Endodermal cell (in vitro differentiated cells): Measurements from ENCODE around the gene INO80C. TPM values are rescaled to one million over a fixed set of nuclear protein-coding genes. Genes with fewer than 3 reads are reported as not detected.

Experiments
- DNase-seq: peaks from one replicate; pipeline ENCODE4 v3.0.0-alpha.2; 2017
- H3K27ac ChIP-seq: 2 replicates; pipeline ENCODE4 v1.5.1; 2013; ENCODE audit warnings: mild to moderate bottlenecking, low read depth, low read length, moderate library complexity
- H3K27me3 ChIP-seq: 2 replicates; pipeline ENCODE4 v1.6.1; 2013; ENCODE audit warnings: mild to moderate bottlenecking, low read length, moderate library complexity; ENCODE audit not compliant: insufficient read depth, control insufficient read depth, poor library complexity, severe bottlenecking
- H3K36me3 ChIP-seq: 2 replicates; pipeline ENCODE4 v1.7.0; 2013; ENCODE audit warnings: mild to moderate bottlenecking, low read length, moderate library complexity; ENCODE audit not compliant: control insufficient read depth, insufficient read depth
- H3K4me1 ChIP-seq: one replicate; pipeline ENCODE4 v1.7.0; 2013; ENCODE audit warnings: low read length; ENCODE audit not compliant: control insufficient read depth, insufficient read depth
- H3K4me3 ChIP-seq: 2 replicates; pipeline ENCODE4 v1.5.1; 2013; ENCODE audit warnings: mild to moderate bottlenecking, low read length, moderate library complexity
- H3K9ac ChIP-seq: 2 replicates; pipeline ENCODE4 v1.6.1; 2013; ENCODE audit warnings: mild to moderate bottlenecking, low read length, moderate library complexity; ENCODE audit not compliant: poor library complexity, severe bottlenecking; ENCODE audit errors: extremely low read depth
- H3K9me3 ChIP-seq: 2 replicates; pipeline ENCODE4 v1.6.1; 2013; ENCODE audit warnings: mild to moderate bottlenecking, low read length, moderate library complexity; ENCODE audit not compliant: control insufficient read depth
- H3K27ac Mint-ChIP-seq: 2 replicates; pipeline ENCODE4 v1.8.0; 2020; ENCODE audit warnings: mixed read lengths
- H3K27me3 Mint-ChIP-seq: 2 replicates; pipeline ENCODE4 v1.8.0; 2021; ENCODE audit warnings: mild to moderate bottlenecking, mixed read lengths; ENCODE audit not compliant: insufficient read depth
- H3K36me3 Mint-ChIP-seq: 2 replicates; pipeline ENCODE4 v1.8.0; 2020; ENCODE audit warnings: low read depth, mixed read lengths
- H3K4me1 Mint-ChIP-seq: 2 replicates; pipeline ENCODE4 v1.8.0; 2020; ENCODE audit warnings: mixed read lengths
- H3K4me3 Mint-ChIP-seq: 2 replicates; pipeline ENCODE4 v1.8.0; 2020; ENCODE audit warnings: mild to moderate bottlenecking, moderate library complexity, mixed read lengths
- H3K9me3 Mint-ChIP-seq: 2 replicates; pipeline ENCODE4 v1.8.0; 2020; ENCODE audit warnings: mild to moderate bottlenecking, mixed read lengths
- CTCF ChIP-seq: fragments of 200-600 bp; sonication (generic); conservative IDR thresholded peaks from 2 replicates; pipeline ENCODE4 v1.5.0; 2021; ENCODE audit warnings: antibody characterized with exemption, mild to moderate bottlenecking
- WGBS, 2 experiments: methylation state at CpG; one replicate each; pipeline versions ENCODE4 v1.1.5 to v1.1.7; 2013; ENCODE audit warnings: missing lambda C conversion rate in 2 of 2, mixed read lengths in 1 of 2; ENCODE audit not compliant: insufficient coverage in 1 of 2, insufficient read length in 1 of 2; 5-methylcytosine and 5-hydroxymethylcytosine counted together
- total RNA-seq, 2 donors: library from RNA; stranded (reverse); fragmentation: NEBNext Ultra II Directional in 1 of 2; extraction: Animal tissue kit (Norgen Biotek cat#: 25700) in 1 of 2; gene quantifications; 2 replicates in 1 of 2; 3 replicates in 1 of 2; pipeline ENCODE4 v1.2.1, GENCODE V29; 2021

Gene INO80C
- total RNA-seq, 2 donors from 2014 or later = 31.1 to 31.9 TPM

- 44 to 76% methylated on average over 2 to 5 of the region's 5 CpGs for WGBS, 2 experiments
- peaks cover 11% of the 10 kb centered on the region for H3K4me1 ChIP-seq
- no peak for TF ChIP-seq CTCF
- peak; percentile 54 for DNase-seq
- Mint-ChIP-seq H3K27ac (no peak overlapping the region), H3K4me1 (peaks cover 38% of the 10 kb centered on the region), H3K4me3 (no peak overlapping the region), H3K27me3 (no peaks in the 10 kb centered on the region), H3K9me3 (peaks cover 23% of the 10 kb centered on the region), H3K36me3 (peaks cover 1% of the 10 kb centered on the region)
- H3K27me3 ChIP-seq = no peaks in the 10 kb centered on the region
- no peak overlapping the region for H3K27ac ChIP-seq
- no peaks in the 10 kb centered on the region for H3K36me3 ChIP-seq
- peaks cover 16% of the 10 kb centered on the region for H3K9me3 ChIP-seq
- H3K9ac ChIP-seq = no peak overlapping the region
- no peak overlapping the region for H3K4me3 ChIP-seq
Measured at GRCh38 chr18:35526495-35527059, 28.8 kb upstream of the INO80C start.

GRCh38 chr18:35525795-35526494 is 28.2 kb upstream of the INO80C start:
- Histone ChIP-seq H3K27me3 (no peaks in the 10 kb centered on the region), H3K4me3 (no peak overlapping the region), H3K9me3 (peaks cover 13% of the 10 kb centered on the region), H3K9ac (no peak overlapping the region), H3K4me1 (peaks cover 11% of the 10 kb centered on the region), H3K27ac (no peak overlapping the region), H3K36me3 (no peaks in the 10 kb centered on the region)
- peak; percentile 65 for DNase-seq
- H3K27ac Mint-ChIP-seq = peak overlapping the region; percentile 55
- no peaks in the 10 kb centered on the region for H3K27me3 Mint-ChIP-seq
- peaks cover 41% of the 10 kb centered on the region for H3K4me1 Mint-ChIP-seq
- H3K36me3 Mint-ChIP-seq = peaks cover under 1% of the 10 kb centered on the region
- H3K9me3 Mint-ChIP-seq = peaks cover 20% of the 10 kb centered on the region
- no peak overlapping the region for H3K4me3 Mint-ChIP-seq
- WGBS, 2 experiments = 70 to 80% methylated on average over 6 to 8 of the region's 9 CpGs
- no peak for TF ChIP-seq CTCF

DNA sequence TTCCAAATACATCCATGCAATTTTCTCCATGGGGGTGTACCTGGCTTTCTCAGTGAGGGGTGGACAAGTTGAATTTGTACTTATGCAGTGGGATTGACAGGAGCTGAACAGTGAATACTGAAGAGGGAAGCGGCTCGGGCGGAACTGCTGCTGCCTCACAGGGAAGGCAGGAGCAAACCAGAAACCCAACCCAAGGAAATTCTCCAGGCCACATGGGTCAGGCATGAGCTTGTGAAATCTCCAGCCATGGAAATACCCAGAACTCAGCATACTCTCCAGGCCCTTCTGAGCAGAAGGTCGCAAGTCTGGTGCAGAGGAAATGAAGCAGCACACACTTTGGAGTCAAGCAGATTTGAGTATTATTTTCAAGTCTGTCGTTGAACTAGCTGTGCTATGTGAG is 26.5 kb upstream of the INO80C start:
- WGBS, 2 experiments = 84 to 92% methylated on average over 2 to 5 of the region's 5 CpGs
- Histone ChIP-seq H3K27me3 (no peaks in the 10 kb centered on the region), H3K4me3 (no peak overlapping the region), H3K9ac (no peak overlapping the region), H3K4me1 (peaks cover 11% of the 10 kb centered on the region), H3K36me3 (no peaks in the 10 kb centered on the region), H3K9me3 (peaks cover 6% of the 10 kb centered on the region), H3K27ac (no peak overlapping the region)
- no peaks in the 10 kb centered on the region for H3K36me3 Mint-ChIP-seq
- no peak for DNase-seq
- H3K27me3 Mint-ChIP-seq = peaks cover 2% of the 10 kb centered on the region
- no peak overlapping the region for H3K4me3 Mint-ChIP-seq
- H3K4me1 Mint-ChIP-seq = peaks cover 45% of the 10 kb centered on the region
- no peak overlapping the region for H3K27ac Mint-ChIP-seq
- TF ChIP-seq CTCF = no peak
- peaks cover 7% of the 10 kb centered on the region for H3K9me3 Mint-ChIP-seq
